IMR-90 (cell line): ENCODE data around the gene DGKB.

Experiments used
- FOS ChIP-seq: fragments of 150-350 bp; IDR thresholded peaks from 2 replicates; pipeline ENCODE4 v1.6.1; 2016; ENCODE audit warnings: low read depth, low read length
- POLR2A ChIP-seq: IDR thresholded peaks from 2 replicates; pipeline ENCODE4 v1.6.1; 2012; ENCODE audit warnings: mild to moderate bottlenecking, low read depth, low read length
- RFX5 ChIP-seq: IDR thresholded peaks from 2 replicates; pipeline ENCODE4 v1.8.0; 2012; ENCODE audit warnings: low read depth, mild to moderate bottlenecking, low read length, moderate library complexity
- TF ChIP-seq, protein P1 (sequence below): conservative IDR thresholded peaks from 2 replicates; pipeline ENCODE4 v1.5.1; 2012; ENCODE audit warnings: mild to moderate bottlenecking, low read depth, low read length, improper control_type of control experiment

DNA sequence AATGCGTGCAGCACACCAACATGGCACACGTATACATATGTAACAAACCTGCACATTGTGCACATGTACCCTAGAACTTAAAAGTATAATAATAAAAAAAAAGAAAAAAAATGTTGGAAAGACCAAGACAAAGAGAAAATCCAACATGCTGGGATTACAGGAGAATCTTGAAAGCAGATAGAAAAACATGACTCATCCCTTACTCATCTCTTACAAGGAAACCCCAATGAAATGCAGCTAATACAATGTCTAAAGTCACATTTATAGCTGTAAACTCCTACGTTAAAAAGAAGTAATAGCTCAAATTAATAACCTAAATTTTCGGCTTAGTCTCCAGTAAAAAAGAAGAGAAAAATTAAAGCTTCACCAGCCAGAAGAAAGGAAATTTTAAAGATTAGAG lies 47.5 kb upstream of the DGKB start:
- TF ChIP-seq FOS (no peak), RFX5 (no peak), POLR2A (no peak)
- TF ChIP-seq, protein P1, sequence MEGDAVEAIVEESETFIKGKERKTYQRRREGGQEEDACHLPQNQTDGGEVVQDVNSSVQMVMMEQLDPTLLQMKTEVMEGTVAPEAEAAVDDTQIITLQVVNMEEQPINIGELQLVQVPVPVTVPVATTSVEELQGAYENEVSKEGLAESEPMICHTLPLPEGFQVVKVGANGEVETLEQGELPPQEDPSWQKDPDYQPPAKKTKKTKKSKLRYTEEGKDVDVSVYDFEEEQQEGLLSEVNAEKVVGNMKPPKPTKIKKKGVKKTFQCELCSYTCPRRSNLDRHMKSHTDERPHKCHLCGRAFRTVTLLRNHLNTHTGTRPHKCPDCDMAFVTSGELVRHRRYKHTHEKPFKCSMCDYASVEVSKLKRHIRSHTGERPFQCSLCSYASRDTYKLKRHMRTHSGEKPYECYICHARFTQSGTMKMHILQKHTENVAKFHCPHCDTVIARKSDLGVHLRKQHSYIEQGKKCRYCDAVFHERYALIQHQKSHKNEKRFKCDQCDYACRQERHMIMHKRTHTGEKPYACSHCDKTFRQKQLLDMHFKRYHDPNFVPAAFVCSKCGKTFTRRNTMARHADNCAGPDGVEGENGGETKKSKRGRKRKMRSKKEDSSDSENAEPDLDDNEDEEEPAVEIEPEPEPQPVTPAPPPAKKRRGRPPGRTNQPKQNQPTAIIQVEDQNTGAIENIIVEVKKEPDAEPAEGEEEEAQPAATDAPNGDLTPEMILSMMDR = no peak
